ENCODE data around the gene KIAA1217. TPM values are rescaled to one million over a fixed set of nuclear protein-coding genes. Genes with fewer than 3 reads are reported as not detected.

The KIAA1217 gene
- total RNA-seq, 3 donors from 2014 or later (not counting 1 experiment from before 2014, with no cell fraction given), result not detected

DNA sequence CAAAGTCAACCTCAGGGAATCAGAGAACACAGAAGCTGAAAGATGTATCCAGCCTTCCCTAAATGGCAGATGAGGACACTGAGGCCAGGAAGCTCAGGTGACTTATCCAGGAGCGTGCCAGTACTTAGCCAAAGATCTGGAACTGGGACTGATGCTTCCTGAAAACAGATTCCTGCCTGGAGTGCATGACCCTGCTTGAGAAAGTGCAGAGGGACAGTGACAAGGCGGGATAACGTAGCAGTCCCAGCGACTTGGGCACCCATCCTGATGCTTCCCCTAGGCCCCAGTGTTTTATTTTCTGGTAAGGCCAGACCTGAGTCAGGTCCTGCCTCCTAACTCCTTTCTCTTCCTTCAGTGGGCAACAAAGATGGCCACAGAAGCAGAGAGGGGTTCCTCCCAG is 48.6 kb downstream of the KIAA1217 start:
- Histone ChIP-seq H3K4me1 (ENCODE audit: control insufficient read depth, insufficient read depth, low read length) (no peaks in the 10 kb centered on the region), H3K9me3 (ENCODE audit: control insufficient read depth, insufficient read depth, low read length) (no peaks in the 10 kb centered on the region), H3K4me3 (ENCODE audit: low read length) (no peak overlapping the region), H3K36me3 (ENCODE audit: control insufficient read depth, insufficient read depth, low read length) (no peaks in the 10 kb centered on the region), H3K27me3 (ENCODE audit: control insufficient read depth, insufficient read depth, low read length) (no peaks in the 10 kb centered on the region), H3K27ac (ENCODE audit: low read length) (no peak overlapping the region)
- Mint-ChIP-seq H3K36me3 (no peaks in the 10 kb centered on the region), H3K27me3 (ENCODE audit: low read depth in 2 of 2) (peaks cover 0 to 2% of the 10 kb centered on the region in 2 donors), H3K4me1 (no peaks in the 10 kb centered on the region), H3K4me3 (no peak overlapping the region), H3K27ac (no peak overlapping the region), H3K9me3 (peaks cover 0 to 3% of the 10 kb centered on the region in 2 donors)
- WGBS (ENCODE audit: insufficient coverage), result 80% methylated on average over 4 of the region's 4 CpGs
- intact Hi-C loops (cut with micrococcal nuclease), result no loop called here
- TF ChIP-seq, protein P1, sequence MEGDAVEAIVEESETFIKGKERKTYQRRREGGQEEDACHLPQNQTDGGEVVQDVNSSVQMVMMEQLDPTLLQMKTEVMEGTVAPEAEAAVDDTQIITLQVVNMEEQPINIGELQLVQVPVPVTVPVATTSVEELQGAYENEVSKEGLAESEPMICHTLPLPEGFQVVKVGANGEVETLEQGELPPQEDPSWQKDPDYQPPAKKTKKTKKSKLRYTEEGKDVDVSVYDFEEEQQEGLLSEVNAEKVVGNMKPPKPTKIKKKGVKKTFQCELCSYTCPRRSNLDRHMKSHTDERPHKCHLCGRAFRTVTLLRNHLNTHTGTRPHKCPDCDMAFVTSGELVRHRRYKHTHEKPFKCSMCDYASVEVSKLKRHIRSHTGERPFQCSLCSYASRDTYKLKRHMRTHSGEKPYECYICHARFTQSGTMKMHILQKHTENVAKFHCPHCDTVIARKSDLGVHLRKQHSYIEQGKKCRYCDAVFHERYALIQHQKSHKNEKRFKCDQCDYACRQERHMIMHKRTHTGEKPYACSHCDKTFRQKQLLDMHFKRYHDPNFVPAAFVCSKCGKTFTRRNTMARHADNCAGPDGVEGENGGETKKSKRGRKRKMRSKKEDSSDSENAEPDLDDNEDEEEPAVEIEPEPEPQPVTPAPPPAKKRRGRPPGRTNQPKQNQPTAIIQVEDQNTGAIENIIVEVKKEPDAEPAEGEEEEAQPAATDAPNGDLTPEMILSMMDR (IDR thresholded peaks at IDR 0.05), result no peak
- DNase-seq (no peak), ATAC-seq (no peak)

DNA sequence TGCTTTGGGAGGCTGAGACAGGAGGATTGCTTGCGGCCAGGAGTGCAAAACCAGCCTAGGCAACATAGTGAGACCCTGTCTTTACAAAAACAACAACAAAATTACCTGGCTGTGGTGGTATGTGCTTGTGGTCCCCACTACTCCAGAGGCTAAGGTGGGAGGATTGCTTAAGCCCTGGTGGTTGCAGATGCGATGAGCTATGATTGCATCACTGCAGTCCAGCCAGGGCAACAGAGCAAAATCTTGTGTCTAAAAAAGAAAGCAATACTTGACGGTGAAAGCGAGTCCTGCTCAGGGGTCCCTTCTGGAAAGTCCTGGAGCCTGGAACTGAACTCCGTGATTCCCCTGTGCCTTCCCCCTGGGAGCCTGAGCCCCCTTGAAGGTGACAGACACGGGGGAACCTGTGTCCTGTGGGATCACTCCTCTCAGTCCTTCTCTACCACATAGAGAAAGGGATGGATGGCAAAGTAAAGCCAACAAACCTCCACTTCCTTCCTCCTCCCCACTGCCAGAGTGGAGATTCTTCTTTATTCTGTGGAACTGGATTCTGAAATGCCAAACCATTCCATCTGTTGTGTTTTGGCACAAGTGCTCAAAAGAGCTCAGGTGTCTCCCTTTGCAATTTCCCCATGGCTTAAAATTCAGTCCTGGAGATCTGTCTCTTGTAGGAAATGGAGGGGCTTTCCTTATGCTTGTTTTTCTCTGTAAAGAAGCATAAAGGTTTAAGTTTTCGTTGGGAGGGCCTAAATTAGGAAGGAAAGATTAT is 50.6 kb downstream of the KIAA1217 start:
- Mint-ChIP-seq H3K9me3 (peaks cover 0 to 3% of the 10 kb centered on the region in 2 donors), H3K27me3 (ENCODE audit: low read depth in 2 of 2) (peaks cover 0 to 2% of the 10 kb centered on the region in 2 donors), H3K36me3 (no peaks in the 10 kb centered on the region), H3K4me3 (no peak overlapping the region), H3K4me1 (no peaks in the 10 kb centered on the region), H3K27ac (no peak overlapping the region)
- H3K36me3 ChIP-seq (ENCODE audit: control insufficient read depth, insufficient read depth, low read length), result no peaks in the 10 kb centered on the region
- intact Hi-C loops (cut with micrococcal nuclease), result no loop called here
- ATAC-seq (no peak), DNase-seq (no peak)
- no peaks in the 10 kb centered on the region for H3K4me1 ChIP-seq (ENCODE audit: control insufficient read depth, insufficient read depth, low read length)
- H3K9me3 ChIP-seq (ENCODE audit: control insufficient read depth, insufficient read depth, low read length), result no peaks in the 10 kb centered on the region
- H3K27ac ChIP-seq (ENCODE audit: low read length), result no peak overlapping the region
- 74% methylated on average over 6 of the region's 7 CpGs for WGBS (ENCODE audit: insufficient coverage)
- H3K27me3 ChIP-seq (ENCODE audit: control insufficient read depth, insufficient read depth, low read length), result no peaks in the 10 kb centered on the region
- H3K4me3 ChIP-seq (ENCODE audit: low read length), result no peak overlapping the region
- TF ChIP-seq, protein P1 (IDR thresholded peaks at IDR 0.05), result no peak

DNA sequence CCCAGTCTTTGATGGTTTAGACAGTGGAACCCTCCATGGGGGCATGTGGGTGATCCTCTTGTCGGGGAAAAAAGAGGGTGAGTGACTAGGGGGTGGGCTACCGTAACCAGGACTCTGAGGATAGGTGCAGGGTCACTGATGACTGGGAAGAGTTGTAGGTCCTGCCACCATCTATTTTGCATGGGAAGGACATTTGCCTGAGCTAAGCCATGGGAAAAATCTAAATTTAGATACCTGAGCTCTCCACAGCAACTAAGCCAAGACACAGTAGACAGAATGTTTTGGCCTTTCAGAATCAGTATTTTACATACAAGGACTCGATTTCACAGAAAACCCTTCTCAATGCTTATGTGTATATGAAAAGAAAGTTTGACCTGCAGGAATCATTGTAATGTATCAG is 52.7 kb downstream of the KIAA1217 start:
- Histone ChIP-seq H3K27ac (ENCODE audit: low read length) (no peak overlapping the region), H3K27me3 (ENCODE audit: control insufficient read depth, insufficient read depth, low read length) (no peaks in the 10 kb centered on the region)
- WGBS (ENCODE audit: insufficient coverage), result 85% methylated on average over 2 of the region's 3 CpGs

More for the DNA sequence above, 52.7 kb downstream of the KIAA1217 start:
- Mint-ChIP-seq H3K36me3 (no peaks in the 10 kb centered on the region), H3K4me1 (no peaks in the 10 kb centered on the region), H3K27me3 (ENCODE audit: low read depth in 2 of 2) (peaks cover 0 to 1% of the 10 kb centered on the region in 2 donors), H3K4me3 (no peak overlapping the region), H3K9me3 (peaks cover 0 to 3% of the 10 kb centered on the region in 2 donors), H3K27ac (no peak overlapping the region)
- intact Hi-C loops (cut with micrococcal nuclease), result no loop called here
- no peaks in the 10 kb centered on the region for H3K36me3 ChIP-seq (ENCODE audit: control insufficient read depth, insufficient read depth, low read length)
- H3K4me3 ChIP-seq (ENCODE audit: low read length), result no peak overlapping the region
- H3K4me1 ChIP-seq (ENCODE audit: control insufficient read depth, insufficient read depth, low read length), result no peaks in the 10 kb centered on the region
- DNase-seq (no peak), ATAC-seq (no peak)
- no peaks in the 10 kb centered on the region for H3K9me3 ChIP-seq (ENCODE audit: control insufficient read depth, insufficient read depth, low read length)
- TF ChIP-seq, protein P1 (IDR thresholded peaks at IDR 0.05), result no peak
